ENCODE measurements around the gene FAM83C.

GRCh38 chr20:35339636-35340035 is 47.4 kb upstream of the FAM83C start:
- TF ChIP-seq CTCF (conservative IDR thresholded peaks at IDR 0.05 in 1 of 2, IDR thresholded peaks at IDR 0.05 in 1 of 2; ENCODE audit: low read depth in 1 of 2, low read length in 2 of 2) (no peak), EZH2 (IDR thresholded peaks at IDR 0.05; ENCODE audit: low read length, missing control alignments) (no peak)

Data from fibroblast of lung (primary cell).